ENCODE data around the gene MTFR1L.

MTFR1L gene

DNA sequence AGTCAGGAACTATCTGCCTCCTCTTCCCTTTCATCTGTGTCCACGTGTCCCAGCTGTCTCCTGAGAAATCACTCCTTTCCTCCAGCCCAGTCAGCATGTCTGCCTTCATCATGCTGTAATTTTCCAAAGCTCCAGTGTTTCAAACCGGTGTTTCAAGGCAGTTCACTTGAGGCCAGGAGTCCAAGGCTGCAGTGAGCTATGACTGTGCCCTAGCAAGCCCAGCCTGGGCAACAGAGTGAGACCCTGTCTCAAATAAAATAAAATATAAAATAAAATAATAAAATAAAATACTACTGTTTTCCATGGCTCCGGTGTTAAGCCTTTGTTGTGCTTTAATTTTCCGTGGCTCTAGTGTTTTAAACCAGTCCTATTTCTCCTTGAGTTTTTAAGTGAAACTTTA lies 27.6 kb upstream of the MTFR1L start:
- DNase-seq = no peak

DNA sequence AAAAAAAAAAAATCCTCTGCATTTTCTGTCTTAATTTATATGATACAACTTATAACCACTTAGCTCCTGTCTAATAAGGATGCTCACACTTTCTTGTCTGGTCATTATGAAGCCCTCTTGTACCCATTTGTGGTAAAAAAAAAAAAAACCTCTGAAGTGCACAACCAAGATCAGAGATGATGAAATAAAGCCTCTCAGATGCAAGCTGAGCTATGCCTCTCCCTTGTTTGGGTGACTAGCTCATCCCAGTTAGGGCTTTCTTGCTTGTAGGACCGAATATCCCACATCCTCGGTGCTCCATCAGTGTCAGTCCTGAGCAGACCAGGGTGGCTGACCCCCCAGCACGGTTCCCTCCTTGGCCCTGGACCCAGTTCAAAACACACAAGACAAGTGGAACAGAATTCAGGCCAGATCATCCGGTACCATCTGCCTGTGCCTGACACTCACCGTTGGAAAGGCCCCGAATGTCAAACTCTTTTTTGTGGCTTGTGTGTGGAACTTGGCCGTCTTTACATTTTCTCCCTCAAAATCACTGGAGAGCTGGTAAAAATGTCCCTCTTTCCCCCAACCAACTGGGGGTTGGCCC lies 26.1 kb upstream of the MTFR1L start:
- DNase-seq = no peak

DNA sequence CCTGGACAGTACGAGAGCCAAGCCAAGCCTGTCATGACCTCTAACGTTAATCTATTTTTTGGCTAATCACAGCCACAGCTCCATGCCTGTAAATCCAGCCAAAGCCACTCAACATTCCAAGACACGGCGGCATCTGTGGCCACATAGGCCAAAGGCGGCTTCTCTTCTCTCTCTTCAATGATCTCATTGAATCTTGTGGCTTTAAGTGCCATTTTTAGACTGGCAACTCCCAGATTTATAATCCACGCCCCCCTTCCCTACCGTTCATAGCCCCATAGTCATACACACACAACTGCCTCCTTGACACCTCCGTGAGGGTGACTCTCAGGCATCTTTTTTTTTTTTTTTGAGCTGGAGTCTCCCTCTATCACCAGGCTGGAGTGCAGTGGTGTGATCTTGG lies 25.4 kb upstream of the MTFR1L start:
- no peak for DNase-seq

DNA sequence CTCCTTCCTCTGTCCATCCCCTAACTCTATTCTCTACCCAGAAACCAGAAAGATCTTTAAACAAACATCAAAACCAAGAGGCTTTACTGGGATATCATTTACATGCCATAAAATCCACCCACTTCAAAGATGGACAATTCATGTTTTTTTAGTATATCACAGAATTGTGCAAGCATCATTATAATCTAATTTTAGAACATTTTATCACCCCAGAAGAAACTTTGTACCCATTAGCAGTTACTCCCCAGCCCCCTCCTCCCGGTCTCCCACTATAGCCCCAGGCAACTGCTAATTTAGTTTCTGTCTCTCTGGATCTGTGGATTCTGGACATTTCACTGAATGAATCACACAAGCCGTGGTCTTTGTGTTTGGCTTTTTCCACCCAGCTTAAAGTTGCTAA lies 24.5 kb upstream of the MTFR1L start:
- no peak for DNase-seq

DNA sequence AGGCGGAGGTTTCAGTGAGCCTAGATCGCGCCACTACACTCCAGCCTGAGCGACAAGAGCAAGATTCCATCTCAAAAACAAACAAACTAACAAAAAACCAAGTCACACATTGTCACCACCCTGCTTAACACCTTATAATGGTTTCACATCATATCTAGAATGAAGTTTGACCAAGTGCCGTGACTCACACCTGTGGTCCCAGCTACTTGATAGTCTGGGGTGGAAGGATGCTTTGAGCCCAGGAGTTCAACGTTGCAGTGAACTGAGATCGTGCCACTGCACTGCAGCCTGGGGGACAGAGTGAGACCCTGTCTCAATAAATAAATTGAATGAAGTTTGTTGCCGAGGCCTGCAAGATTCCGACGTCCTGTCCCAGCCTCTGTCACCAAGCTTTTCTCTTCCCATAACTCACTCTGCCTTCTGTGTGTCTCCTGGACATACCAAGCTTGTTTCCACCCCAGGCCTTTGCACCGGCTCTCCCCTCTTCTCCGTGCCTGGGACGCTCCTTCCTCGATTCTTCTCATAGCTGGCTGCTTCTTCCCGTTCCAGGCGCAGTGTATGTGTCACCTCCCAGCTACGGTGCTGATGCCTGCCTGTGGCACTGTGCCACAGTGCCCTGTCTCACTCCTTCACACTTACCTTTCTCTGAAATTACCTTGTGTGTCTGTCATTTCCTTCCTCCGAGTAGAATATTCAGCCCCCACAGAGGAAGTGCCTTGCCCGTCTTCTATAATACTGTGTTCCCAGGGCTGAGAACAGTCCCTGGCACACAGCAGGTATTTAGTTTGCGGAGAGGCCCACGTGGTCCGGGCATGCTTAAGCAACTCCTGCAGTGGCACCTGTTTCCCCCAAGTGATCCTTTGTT lies 23.6 kb upstream of the MTFR1L start:
- DNase-seq = peak; percentile 57

DNA sequence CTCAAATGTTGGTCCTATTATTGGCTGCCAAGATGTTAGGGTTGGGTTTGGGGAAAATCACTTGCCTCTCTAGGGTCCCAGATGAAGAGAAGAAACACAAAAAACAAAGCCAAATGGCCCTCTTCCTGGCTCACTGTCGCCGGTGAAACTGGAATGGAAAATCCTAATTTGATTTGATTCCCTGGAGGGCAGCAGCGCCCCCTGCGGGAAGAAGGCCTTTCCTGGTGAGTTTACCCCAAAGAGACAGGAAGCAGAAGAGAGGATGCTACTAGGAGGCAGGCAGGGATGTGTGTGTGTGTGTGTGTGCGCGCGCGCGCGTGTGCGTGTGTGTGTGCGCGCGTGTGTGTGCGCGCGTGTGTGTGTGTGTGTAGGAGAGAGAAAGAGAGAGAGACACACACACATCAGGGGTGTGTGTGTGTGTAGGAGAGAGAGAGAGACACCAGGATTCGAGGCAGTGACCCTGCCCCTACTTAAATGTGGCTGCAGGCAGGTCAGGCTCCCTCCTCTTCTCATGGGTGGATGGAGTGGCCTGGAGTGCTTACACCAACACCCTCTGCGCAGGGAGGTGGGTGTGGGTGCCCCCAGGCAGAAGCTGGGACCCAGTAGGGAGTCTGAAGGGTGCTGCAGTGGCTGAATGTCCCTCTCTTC lies 22.8 kb upstream of the MTFR1L start:
- peak; percentile 95 for DNase-seq

DNA sequence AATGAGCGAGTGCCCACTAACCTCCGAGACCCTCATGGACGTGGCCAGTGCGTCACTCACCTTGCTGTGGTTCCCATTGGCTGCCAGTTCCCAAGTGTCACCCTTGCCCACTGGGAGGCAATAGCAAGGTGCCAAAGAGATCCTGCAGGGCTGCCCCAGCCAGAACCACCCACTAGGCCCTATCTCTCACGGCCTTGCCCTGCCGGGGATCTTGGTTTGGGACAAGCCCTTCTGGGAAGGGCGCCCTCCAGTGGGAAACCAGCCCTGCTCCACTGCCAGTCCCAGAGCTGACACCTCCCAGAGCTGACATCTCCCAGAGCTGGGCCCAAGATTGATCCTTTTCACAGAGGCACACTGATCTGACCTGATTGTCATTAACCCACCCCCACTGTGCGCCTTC lies 21.8 kb upstream of the MTFR1L start:
- DNase-seq = peak; percentile 65

DNA sequence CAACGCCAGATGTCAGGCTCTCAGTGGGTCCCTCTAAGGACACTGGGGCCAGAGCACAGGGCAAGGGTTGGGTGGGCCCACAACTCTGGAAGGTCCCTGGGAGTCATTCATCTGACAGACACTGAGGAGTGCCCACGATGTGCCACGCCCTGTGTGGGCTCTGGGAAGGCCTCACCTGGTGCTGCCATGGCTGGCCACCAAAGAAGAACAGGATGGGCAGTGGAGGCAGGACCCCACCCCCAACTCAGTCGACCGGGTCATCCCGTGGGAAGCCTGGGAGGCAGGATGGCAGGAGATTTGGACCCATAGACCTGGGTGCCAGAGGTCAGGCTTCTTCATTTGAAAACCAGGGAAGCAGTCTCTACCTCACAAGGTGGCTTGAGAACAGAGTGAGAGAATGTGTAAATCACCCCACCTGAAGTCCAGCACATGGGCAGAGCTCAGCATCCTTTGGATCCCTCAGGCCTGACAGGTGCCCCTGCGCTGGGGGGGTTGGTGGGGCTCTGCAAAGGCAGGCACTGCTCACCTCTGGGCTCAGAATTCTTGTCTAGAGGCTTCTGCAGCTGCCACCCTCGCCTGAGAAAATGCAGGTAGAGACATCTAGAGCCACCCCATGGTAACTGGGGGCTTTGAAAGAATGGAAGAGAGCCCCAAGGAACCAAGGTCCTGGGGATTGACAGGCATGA lies 20.9 kb upstream of the MTFR1L start:
- no peak for DNase-seq

DNA sequence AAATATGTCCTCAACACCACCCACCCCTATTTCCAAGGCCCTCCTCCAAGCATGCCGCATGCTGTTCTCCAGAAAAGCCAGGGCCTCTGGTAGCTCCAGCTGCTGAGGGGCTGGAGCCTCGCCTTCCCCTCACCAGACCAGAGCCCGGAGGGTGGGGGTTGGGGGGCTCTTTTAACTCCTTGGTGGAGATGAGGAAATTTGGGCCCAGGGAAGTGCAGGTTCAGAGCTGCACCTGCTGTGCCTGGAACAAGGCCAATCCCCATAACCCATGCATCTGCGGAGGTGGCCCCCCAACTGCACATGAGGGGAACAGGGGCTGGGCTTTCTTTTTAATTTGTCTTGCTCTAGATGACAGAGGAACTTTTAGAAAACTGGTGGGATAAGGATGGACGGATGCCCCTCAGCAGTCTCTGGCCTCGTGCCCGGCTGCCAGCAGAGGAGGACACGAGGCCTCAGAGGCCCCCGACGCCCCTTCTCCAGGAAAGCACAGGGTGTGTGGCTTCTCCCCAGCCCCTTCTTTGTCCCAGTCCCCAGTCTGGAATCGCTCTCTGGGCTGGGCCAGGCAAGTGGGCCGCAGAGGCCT lies 20.3 kb upstream of the MTFR1L start:
- no peak for DNase-seq

DNA sequence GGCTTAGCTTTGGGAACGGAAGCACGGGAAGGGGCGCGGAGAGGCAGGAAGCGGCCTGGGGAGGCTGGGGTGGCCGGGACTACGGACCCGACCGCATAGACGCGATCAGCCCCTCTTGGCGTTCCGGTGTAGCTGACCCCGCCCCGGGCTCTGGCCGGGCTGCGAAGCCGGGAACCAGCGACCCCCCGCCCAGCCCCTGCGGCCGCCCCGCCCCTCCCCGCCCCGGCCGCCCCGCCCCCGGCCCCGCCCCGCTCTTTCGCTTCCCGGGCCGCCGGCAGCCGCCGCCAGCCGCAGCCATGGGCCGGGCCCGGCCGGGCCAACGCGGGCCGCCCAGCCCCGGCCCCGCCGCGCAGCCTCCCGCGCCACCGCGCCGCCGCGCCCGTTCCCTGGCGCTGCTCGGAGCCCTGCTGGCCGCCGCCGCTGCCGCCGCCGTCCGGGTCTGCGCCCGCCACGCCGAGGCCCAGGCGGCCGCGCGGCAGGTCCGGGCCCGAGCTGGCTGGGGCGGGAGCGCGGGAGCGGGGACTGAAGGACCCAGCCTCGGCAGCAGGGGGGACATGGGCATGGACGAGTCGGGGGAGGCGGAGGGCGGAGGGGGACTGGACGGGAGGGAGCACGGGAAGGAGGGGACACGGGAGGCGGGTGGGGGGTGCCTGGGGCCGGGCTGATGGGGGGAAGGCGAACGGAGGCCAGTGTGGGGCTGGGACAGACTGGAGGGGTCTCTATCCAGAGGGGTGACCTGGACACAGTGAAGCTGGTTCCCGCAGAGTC lies 19.6 kb upstream of the MTFR1L start, which contains the start of gene SELENON:
Gene SELENON, plus strand, starts transcription at position 259 of the 768 bp plus-strand sequence. Its CDS starts 38 bp downstream, at position 297.
- DNase-seq = peak; percentile 43

DNA sequence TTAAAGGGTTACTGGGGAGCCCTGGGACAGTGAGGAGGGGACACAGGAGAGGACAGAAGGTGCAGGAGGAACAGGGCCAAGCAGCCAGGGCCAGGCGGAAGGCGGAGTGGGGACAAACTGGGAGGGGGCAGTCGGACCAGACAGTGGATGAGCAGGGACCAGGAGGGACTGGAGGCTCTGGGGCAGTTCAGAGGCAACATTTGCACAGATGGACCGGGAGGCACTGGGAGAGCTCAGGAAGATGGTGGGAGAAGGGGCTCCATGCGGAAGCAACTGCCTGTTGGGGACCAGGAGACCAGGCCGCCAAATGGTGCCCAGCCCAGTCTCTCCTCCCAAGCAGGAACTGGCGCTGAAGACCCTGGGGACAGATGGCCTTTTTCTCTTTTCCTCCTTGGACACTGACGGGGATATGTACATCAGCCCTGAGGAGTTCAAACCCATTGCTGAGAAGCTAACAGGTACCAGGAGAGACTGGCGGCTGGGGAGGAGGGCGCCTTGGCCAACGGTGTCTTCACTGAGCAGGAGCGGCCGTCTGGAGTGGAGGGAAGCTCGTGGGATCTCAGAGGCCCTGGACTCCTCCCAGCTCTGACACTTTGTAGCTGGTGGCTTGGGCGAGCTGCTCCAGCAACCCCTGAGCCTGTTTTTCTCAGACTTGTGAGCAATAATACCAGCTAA lies 18.9 kb upstream of the MTFR1L start:
- DNase-seq = no peak

DNA sequence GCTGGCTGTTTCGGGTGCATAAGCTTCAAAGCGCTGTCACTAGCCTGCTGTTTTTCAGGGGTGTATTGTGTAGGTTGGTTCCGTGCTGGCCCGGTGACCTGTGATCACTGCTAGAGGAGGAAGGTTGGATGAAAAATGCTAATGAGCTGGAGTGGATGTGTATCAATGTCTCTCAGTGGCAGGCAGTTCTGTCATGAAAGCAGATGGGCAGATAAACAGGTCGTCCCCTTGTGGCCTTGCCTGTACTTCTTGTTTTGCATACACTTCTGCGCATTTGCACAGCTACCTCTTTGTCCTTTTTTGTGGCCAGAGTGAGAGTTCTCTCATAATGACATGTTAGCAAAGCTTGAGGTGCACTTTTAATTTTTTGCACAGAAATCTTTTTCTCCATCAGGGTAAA lies 16.8 kb upstream of the MTFR1L start:
- no peak for DNase-seq

DNA sequence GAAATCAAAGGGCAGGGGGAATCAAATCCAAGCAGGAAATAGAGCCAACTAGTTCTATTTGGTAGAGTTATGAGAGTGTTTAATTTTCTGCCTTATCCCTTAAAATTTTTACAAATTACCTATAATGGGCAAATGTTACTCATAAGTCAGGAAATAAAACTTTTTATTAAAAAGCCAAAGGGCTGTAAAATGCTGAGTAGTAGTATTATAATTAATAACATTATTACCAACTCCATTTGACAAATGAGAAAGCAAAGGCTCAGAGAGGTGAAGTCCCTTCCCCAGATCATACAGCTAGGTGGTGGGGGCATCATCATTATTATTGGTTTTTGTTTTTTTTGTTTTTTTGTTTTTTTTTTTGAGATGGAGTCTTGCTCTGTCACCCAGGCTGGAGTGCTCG lies 16.4 kb upstream of the MTFR1L start:
- DNase-seq = no peak

DNA sequence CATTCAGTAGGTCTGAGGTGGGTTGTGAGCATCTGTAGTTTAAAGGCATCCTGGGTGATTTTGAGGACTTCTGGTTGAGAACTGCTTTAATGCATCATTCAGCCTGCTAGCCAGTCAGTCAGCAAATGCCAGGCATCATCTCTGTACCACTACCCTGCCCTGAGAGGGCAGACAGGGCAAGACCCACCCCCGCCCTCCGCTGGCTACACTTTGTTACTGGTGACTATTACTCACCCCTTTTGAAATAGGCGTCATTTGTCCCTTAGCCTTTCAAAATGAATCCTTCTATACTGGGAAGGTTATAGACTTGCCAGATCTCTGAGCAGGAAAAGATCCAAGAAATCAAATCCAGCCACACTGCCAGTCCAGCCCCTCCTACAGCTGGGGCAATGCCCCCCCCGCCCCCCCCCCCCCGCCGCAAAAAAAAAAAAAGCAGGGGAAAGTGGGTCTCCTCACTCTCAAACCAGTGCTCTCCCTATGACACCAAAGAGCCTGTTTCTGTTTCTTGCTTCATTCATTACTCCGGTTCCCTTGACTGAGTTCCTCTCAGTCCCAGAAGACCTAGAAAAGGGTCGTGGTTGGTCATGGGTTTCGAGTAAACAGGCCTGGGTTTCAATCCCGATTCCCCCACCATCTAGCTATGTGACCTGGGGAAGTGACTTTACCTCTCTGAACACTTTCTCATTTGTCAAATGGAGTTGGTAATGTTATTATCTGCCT lies 15.3 kb upstream of the MTFR1L start:
- peak; percentile 64 for DNase-seq

DNA sequence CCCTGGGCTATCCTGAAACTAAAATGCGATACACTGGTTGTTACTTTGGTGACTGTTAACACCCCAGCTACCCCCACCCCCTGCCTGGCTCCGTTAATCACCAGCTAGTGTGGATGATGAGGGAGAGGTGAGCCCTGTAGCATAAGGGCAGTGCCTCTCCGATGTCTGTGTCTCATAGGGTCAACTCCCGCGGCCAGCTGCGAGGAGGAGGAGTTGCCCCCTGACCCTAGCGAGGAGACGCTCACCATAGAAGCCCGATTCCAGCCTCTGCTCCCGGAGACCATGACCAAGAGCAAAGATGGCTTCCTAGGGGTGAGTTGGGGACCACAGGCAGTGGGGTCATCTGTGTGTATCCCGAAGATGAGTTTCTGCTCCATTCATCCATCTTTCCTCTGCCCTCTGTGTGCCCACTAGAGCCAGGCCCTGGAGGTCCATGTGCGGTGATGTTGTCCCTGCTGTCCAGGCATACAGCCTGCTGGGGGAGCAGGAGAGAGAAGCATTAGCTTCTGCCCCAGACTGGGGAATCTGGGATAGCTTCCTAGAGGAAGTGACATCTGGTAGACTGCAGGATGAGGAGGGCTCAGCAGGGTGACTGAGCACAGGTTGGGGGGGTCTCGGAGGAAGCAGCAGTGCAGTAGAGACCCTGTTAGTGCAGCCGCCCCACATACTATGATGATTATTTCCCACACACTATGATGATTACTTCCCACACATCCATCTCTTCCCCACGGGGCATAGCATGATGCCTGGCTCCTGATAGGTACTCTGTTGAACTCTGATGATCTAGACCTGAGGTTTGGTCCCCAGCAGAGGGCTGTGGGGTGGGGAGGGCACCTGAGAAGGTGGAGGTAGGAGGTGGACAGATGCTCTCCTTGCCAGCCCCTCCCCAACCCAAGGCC lies 14.5 kb upstream of the MTFR1L start:
- DNase-seq = no peak

DNA sequence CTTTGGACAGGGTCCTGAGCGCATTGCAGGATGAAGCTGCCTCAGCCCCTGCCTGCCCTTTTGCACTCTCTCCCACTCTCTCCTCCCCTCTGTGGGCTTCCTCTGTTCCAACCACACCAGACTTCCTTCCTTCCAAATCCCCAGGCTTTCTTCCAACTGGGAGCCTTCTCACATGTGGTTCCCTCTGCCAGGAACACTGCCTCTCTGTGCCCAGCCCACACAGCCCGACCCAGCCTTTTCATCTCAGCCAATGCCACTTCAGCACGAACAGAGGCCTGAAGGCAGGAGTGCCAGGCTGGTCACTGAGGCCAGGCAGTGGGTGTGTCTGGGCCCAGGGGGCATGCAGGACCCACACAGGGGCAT lies 13.9 kb upstream of the MTFR1L start:
- no peak for DNase-seq

DNA sequence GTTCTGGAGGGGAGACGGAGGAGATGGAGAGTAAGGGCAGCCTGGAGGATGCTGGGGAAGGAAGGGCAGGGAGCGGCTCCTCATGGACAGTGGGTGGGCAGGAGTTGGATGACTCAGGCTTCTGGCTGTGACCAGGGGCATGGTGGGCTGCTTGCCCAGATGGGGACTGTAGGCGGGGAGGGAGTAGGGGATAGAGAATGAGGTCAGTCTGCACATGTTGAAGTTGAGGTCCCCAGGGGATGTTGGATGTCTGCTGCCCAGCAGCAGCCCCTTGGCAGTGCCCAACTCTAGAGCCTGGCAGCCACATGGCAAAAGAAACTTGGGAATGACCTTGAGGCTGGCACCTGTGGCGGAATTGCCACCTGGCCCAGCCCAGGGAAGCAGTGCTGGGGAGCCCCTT lies 13.3 kb upstream of the MTFR1L start:
- DNase-seq = no peak

DNA sequence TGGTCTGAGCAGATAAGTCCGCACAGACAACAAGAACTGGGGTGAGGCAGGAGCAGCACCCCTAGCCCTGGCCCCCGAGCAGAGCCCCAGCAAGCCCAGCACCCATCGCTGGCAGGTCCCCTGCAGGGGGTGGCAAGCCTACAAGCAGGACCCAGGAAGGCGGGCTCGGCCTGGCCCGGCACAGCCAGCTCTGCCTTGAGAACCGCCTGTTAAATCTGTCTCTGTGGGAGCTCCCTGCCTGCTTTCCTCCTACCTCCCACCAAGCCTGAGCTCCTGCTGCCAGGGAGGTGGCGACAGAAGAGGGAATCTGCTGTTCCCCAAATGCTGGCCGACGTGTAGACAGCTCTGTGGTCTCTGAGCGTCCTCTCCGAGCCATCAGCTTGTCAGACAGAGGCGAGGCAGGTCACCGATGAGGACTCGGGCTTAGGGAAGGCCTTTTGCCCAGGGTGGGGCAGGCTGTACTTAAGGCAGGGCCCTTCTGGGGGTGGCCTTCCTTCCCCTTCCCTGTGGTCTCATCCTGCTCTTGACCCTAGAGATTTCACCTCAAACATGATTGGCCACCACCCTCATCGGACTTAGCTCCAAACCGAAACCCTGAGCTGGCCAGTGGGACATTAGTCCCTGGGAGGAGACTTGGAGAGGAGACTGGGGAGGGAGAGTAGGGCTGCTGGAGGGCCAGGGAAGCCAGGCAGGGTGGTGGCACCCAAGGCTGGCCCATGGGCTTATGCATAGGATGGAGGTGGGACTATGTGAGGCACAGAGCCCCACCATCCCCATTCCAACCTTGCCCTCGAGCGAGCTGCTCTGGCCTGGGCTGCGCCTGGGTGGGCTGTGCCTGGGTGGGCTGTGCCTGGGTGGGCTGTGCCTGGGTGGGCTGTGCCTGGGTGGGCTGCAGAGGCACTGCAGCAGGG lies 12.0 kb upstream of the MTFR1L start:
- no peak for DNase-seq

Measured in stimulated activated CD8-positive, alpha-beta memory T cell treated with anti-CD3 and anti-CD28 coated beads, Interleukin-4, amount 100 ng/mL, for 48 hours (primary cell).